MM.1S (cell line): ENCODE data around the gene EHBP1.
A peak's percentile ranks its signal among the peaks of the same experiment; 100 is the strongest.

Source experiments
- DNase-seq: peaks from one replicate; pipeline ENCODE4 v3.0.0-alpha.2; 2015
- H2AFZ ChIP-seq: fragments of 300-600 bp; sonication (generic); 2 replicates; pipeline ENCODE4 v1.6.0; 2016; ENCODE audit warnings: antibody characterized with exemption, low read length
- H3F3A ChIP-seq: fragments of 300-600 bp; sonication (generic); 2 replicates; pipeline ENCODE4 v1.6.1; 2016; ENCODE audit warnings: mild to moderate bottlenecking, antibody characterized with exemption, low read length, moderate library complexity, mixed read lengths; ENCODE audit not compliant: insufficient read depth
- H3K27ac ChIP-seq: fragments of 300-600 bp; sonication (generic); 2 replicates; pipeline ENCODE4 v1.5.1; 2016; ENCODE audit warnings: mild to moderate bottlenecking, low read length
- H3K27me3 ChIP-seq: fragments of 300-600 bp; sonication (generic); replicated peaks from 2 replicates; pipeline ENCODE4 v1.6.0; 2016; ENCODE audit warnings: low read length; ENCODE audit not compliant: insufficient read depth
- H3K36me3 ChIP-seq: fragments of 300-600 bp; sonication (generic); replicated peaks from 2 replicates; pipeline ENCODE4 v1.6.1; 2016; ENCODE audit warnings: mild to moderate bottlenecking, low read length, mixed read lengths; ENCODE audit not compliant: insufficient read depth
- H3K4me1 ChIP-seq: fragments of 300-600 bp; sonication (generic); 2 replicates; pipeline ENCODE4 v1.6.1; 2016; ENCODE audit warnings: low read length, mixed read lengths
- H3K4me2 ChIP-seq: fragments of 300-600 bp; sonication (generic); 2 replicates; pipeline ENCODE4 v1.6.0; 2016; ENCODE audit warnings: low read depth, low read length
- H3K4me3 ChIP-seq: fragments of 300-600 bp; sonication (generic); 2 replicates; pipeline ENCODE4 v1.5.1; 2016; ENCODE audit warnings: low read length, mixed read lengths
- H3K79me2 ChIP-seq: fragments of 300-600 bp; sonication (generic); 2 replicates; pipeline ENCODE4 v1.6.1; 2016; ENCODE audit warnings: mixed run types, low read length, mixed read lengths
- H3K9ac ChIP-seq: fragments of 300-600 bp; sonication (generic); 2 replicates; pipeline ENCODE4 v1.6.1; 2016; ENCODE audit warnings: low read length, mixed read lengths
- H3K9me2 ChIP-seq: fragments of 300-600 bp; sonication (generic); replicated peaks from 2 replicates; pipeline ENCODE4 v1.6.1; 2016; ENCODE audit warnings: mild to moderate bottlenecking, low read length, mixed read lengths; ENCODE audit not compliant: insufficient read depth
- H3K9me3 ChIP-seq: fragments of 300-600 bp; sonication (generic); replicated peaks from 2 replicates; pipeline ENCODE4 v1.6.1; 2016; ENCODE audit warnings: mild to moderate bottlenecking, low read length, mixed read lengths; ENCODE audit not compliant: insufficient read depth
- H4K20me1 ChIP-seq: fragments of 300-600 bp; sonication (generic); 2 replicates; pipeline ENCODE4 v1.6.1; 2016; ENCODE audit warnings: mild to moderate bottlenecking, low read length, moderate library complexity, mixed read lengths; ENCODE audit not compliant: insufficient read depth
- EZH2 ChIP-seq: fragments of 300-600 bp; sonication (generic); optimal IDR thresholded peaks from 2 replicates; pipeline ENCODE3; 2017; ENCODE audit warnings: low read depth, mild to moderate bottlenecking, antibody characterized with exemption, low read length, mixed read lengths
- EZH2phosphoT487 ChIP-seq: fragments of 300-600 bp; sonication (generic); IDR thresholded peaks from 2 replicates; pipeline ENCODE4 v1.6.1; 2018; ENCODE audit warnings: antibody characterized with exemption, low read length
- TF ChIP-seq, protein P1 (sequence below): fragments of 300-600 bp; sonication (generic); IDR thresholded peaks from 2 replicates; pipeline ENCODE4 v1.5.1; 2016; ENCODE audit warnings: antibody characterized with exemption, low read length, mixed read lengths

Gene EHBP1

DNA sequence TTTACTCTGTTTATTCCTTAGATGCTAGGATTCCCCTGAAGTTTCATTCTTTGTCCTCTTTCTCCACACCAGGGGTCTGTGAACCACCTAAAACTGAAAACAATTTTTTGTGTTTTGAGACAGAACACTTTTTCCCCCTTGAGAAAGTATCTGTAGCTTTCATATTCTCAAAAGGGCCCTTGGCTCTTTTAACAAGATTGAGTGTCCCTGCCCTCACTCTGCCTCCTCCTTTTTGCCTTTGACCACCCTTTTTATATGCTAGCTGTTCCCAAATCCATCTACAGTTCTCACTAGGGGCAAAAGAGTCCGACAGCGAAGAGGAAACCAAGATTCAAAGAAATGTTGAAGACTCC lies 883 bp upstream of the EHBP1 start:
- peaks cover 6% of the 10 kb centered on the region; the same call in 1 of the 2 replicates for H3F3A ChIP-seq
- H2AFZ ChIP-seq, result peak overlapping the region; percentile 91
- TF ChIP-seq EZH2 (no peak), EZH2phosphoT487 (no peak)
- TF ChIP-seq, protein P1, sequence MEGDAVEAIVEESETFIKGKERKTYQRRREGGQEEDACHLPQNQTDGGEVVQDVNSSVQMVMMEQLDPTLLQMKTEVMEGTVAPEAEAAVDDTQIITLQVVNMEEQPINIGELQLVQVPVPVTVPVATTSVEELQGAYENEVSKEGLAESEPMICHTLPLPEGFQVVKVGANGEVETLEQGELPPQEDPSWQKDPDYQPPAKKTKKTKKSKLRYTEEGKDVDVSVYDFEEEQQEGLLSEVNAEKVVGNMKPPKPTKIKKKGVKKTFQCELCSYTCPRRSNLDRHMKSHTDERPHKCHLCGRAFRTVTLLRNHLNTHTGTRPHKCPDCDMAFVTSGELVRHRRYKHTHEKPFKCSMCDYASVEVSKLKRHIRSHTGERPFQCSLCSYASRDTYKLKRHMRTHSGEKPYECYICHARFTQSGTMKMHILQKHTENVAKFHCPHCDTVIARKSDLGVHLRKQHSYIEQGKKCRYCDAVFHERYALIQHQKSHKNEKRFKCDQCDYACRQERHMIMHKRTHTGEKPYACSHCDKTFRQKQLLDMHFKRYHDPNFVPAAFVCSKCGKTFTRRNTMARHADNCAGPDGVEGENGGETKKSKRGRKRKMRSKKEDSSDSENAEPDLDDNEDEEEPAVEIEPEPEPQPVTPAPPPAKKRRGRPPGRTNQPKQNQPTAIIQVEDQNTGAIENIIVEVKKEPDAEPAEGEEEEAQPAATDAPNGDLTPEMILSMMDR, result no peak

DNA sequence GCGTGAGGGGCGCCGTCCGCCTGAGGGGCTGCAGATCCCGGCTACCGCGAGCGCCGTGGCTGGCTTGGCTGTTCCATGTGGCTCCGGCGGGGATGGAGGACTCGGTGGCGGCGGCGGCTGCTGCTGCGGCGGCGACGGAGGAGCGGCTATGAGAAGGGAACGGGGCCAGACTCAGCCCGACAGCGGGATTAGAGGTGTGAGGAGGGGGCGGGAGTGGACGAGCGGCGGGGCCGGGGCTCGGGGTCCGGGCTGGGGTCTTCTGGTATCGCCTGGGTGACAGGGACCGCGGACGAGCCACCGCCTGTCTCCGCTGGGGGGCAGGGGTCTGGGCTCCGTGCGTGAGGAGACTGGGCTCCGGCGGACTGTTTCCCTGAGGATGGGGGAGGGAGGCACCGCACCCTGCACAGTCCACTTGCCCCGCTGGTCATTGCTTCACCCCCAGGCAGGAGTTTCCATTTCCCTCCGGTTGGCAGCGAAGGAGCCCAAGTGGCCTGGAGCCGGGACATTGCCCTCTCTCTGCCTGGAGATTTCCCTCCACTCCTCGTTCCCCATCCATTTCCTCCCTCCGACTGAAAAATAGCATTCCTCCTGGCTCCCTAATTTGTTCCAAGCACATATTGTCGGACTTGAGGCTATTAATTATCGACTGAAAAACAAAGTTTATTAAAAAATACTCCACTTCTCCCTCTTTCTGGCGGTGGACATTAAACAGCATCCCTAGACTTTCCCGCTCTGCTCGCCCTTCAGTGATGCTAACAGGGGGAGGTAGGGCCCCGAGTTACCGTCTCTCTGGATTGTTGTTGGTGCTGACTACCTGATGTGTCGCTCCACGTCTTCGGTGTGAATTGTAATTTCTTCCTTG lies 577 bp downstream of the EHBP1 start:
- H3K4me3 ChIP-seq, result peak overlapping the region; percentile 84
- H3K9me2 ChIP-seq, result no peaks in the 10 kb centered on the region

More for the DNA sequence above, 883 bp upstream of the EHBP1 start:
- Histone ChIP-seq H3K27ac (peak overlapping the region; percentile 50; the same call in 1 of the 2 replicates), H3K9me2 (no peaks in the 10 kb centered on the region), H3K79me2 (peaks cover 17% of the 10 kb centered on the region), H3K27me3 (no peaks in the 10 kb centered on the region), H3K4me3 (peak overlapping the region; percentile 84), H3K9ac (peak overlapping the region; percentile 65; the same call in 1 of the 2 replicates), H3K4me2 (peak overlapping the region; percentile 94), H4K20me1 (no peaks in the 10 kb centered on the region), H3K9me3 (no peaks in the 10 kb centered on the region), H3K4me1 (peaks cover 22% of the 10 kb centered on the region), H3K36me3 (no peaks in the 10 kb centered on the region)
- peak; percentile 7 for DNase-seq

DNA sequence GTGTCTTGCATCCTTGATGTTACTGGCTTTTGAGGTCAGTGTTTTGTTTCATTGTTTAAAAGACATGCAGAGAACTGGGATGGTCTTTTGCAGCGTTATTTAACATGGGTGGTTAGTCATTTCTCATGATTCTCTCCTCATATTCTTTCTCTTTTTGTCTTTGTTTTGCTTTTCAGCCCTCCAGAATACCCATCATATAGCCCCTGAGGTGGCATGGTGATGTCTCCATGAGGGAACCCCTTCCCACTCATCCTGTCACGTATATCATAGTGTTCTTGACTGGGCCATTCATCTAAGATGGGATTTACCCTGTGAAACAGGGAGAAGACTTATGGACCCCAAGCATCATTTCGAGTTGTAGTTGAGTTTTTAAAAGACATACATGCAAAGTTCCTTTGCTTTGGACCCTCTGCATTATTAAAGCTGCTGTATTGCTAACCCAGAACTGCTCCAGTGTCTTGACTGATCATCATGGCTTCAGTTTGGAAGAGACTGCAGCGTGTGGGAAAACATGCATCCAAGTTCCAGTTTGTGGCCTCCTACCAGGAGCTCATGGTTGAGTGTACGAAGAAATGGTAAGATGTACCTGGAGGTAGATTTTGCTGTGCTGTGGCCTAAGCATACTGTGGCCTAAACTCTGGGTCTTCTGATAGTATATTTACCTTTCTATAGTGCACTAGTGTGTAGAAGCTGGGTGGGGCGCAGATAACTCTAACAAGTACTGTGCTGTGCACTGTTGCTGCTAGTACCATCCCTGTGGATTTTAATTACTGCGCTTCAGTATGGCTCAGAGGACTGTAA lies 1.4 kb downstream of the EHBP1 start:
- H3K36me3 ChIP-seq, result no peaks in the 10 kb centered on the region
- H3K27me3 ChIP-seq, result no peaks in the 10 kb centered on the region
- DNase-seq, result no peak
- H3K4me2 ChIP-seq, result peak overlapping the region; percentile 76
- H3K9ac ChIP-seq, result no peak overlapping the region
- TF ChIP-seq EZH2 (no peak), EZH2phosphoT487 (no peak)
- TF ChIP-seq, protein P1, result no peak
- peaks cover 6% of the 10 kb centered on the region; the same call in 1 of the 2 replicates for H3F3A ChIP-seq
- H3K79me2 ChIP-seq, result peaks cover 21% of the 10 kb centered on the region
- H4K20me1 ChIP-seq, result no peaks in the 10 kb centered on the region
- no peak overlapping the region for H3K27ac ChIP-seq
- no peaks in the 10 kb centered on the region for H3K9me2 ChIP-seq
- no peak overlapping the region for H2AFZ ChIP-seq
- H3K4me1 ChIP-seq, result peaks cover 22% of the 10 kb centered on the region
- H3K9me3 ChIP-seq, result no peaks in the 10 kb centered on the region
- peak overlapping the region; percentile 84 for H3K4me3 ChIP-seq

More for the DNA sequence above, 577 bp downstream of the EHBP1 start:
- H3K9ac ChIP-seq, result peak overlapping the region; percentile 63
- no peaks in the 10 kb centered on the region for H3K27me3 ChIP-seq
- no peaks in the 10 kb centered on the region for H3K9me3 ChIP-seq
- no peak overlapping the region for H3K27ac ChIP-seq
- DNase-seq, result peak; percentile 37
- H3K36me3 ChIP-seq, result no peaks in the 10 kb centered on the region
- no peaks in the 10 kb centered on the region for H4K20me1 ChIP-seq
- H3F3A ChIP-seq, result peaks cover 6% of the 10 kb centered on the region; the same call in 1 of the 2 replicates
- TF ChIP-seq, protein P1, result peak; percentile 33
- TF ChIP-seq EZH2 (no peak), EZH2phosphoT487 (no peak)
- peak overlapping the region; percentile 76 for H3K4me2 ChIP-seq
- peak overlapping the region; percentile 36 for H2AFZ ChIP-seq
- peaks cover 21% of the 10 kb centered on the region for H3K79me2 ChIP-seq
- peaks cover 22% of the 10 kb centered on the region for H3K4me1 ChIP-seq
